Activated naive CD8-positive, alpha-beta T cell treated with anti-CD3 and anti-CD28 coated beads, Interleukin-2, amount 50 U/mL, for 16 hours (primary cell): ENCODE measurements around the gene KCNQ2.
"Not testable (repeated sequence)": the region's sequence is repeated elsewhere in the genome, so short reads cannot be mapped to it uniquely, and the experiment has no call there.

Experiments
- DNase-seq: peaks from one replicate; pipeline ENCODE4 v3.0.0-alpha.2; 2020; ENCODE audit warnings: low read depth, low spot score

Gene KCNQ2

DNA sequence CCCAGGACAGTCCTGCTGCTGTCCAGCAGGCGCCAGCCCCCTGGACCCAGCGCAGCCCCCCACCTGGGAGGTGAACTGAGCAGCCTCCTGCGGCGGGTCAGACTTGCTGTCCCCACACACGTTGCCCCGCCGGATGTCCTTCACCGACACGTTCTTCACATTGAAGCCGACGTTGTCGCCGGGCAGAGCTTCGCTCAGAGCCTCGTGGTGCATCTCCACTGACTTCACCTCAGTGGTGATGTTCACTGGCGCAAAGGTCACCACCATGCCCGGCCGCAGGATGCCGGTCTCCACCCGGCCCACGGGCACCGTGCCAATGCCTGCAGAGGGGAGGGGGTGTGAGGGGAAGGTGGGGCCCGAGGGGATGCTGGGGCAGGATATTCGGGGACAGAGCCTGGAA, 18.0 kb upstream of the KCNQ2 start:
- no peak for DNase-seq

DNA sequence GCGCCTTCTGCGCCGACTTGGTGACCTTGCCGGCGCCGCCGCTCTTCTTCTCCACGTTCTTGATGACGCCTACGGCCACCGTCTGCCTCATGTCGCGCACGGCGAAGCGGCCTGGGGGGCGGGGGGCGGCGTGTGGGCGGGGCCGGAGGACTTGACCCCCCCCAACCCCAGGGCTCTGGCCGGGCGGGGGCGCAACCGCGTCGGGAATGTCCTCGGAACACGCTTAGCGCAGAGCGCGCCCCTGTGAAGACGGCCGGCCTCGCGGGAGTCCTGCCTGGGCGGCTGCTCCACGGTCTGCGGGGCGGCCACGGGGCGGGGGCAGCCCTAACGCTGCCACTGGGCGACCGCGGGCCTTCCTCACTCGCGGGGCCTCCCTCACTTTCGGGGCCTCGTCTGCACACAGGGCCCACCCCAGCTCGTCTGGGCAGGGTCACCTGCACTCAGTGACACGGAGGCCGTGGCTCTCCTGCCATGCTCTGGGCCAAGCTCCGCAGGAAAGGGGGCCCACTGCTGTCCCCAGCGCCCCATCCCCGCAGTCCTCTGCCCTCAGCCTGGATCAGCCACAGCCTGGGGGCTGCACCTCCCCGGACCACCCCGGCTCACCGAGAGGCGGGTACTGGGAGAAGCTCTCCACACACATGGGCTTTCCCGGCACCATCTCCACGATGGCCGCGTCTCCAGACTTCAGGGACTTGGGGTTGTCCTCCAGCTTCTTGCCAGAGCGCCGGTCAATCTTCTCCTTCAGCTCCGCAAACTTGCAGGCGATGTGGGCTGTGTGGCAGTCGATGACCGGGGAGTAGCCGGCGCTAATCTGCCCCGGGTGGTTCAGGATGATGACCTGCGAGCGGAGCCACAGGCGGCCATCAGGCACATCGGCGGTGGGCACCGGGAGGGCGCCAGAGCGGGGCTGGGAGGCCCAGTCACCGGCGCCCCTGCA, 16.1 kb upstream of the KCNQ2 start:
- DNase-seq, result no peak

- no peak for DNase-seq
Measured at GRCh38 chr20:63487781-63488241, 15.4 kb upstream of the KCNQ2 start.

GRCh38 chr20:63487116-63487764, 14.8 kb upstream of the KCNQ2 start:
- no peak for DNase-seq

DNA sequence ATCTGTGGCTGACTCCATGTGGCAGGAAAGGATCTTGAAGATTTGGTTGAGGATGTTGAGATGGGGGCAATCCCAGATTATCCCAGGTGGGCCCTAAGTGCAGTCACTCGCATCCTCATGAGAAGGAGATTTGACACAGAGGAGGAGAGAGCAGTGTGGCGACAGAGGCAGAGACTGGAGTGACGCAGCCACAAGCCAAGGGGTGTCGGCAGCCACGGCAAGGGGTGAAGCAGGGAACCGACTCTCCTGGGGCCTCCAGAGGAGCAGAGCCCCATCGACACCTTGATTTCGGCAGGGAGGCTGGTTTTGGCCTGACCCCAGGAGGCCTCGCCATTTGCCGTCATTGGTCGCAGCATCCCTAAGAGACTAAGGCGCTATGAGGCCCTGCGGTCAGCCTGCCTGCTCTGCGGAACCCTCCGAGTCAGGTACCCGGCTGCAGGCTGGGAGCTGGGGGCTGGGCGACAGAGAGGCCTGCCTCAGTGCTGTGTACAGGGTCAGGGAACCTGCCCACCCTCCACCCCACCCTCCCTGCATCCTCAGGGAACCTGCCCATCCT, 13.9 kb upstream of the KCNQ2 start:
- DNase-seq, result no peak

- DNase-seq, result no peak
Measured at GRCh38 chr20:63484651-63485403, 12.4 kb upstream of the KCNQ2 start.

- no peak for DNase-seq
Measured at GRCh38 chr20:63484236-63484635, 11.8 kb upstream of the KCNQ2 start.

DNA sequence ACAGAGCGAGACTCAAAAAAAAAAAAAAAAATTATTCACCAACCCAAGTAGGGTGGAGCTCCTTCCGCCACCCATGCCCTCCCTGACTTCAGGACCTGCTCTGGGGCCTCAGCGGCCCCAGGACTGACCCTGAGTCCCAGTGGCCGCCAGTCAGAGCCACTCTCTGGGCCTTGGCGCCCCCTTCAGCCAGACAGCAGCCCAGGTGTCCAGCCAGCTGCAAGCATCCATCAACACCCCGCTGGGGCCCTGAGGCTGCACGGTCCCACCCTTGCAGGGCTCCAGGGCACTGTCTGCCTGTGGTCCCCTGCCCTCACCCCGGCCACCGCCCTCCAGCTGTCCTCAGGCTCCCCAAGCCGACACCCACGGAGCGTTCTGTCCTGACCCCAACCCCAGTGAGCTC, 11.4 kb upstream of the KCNQ2 start:
- no peak for DNase-seq

DNA sequence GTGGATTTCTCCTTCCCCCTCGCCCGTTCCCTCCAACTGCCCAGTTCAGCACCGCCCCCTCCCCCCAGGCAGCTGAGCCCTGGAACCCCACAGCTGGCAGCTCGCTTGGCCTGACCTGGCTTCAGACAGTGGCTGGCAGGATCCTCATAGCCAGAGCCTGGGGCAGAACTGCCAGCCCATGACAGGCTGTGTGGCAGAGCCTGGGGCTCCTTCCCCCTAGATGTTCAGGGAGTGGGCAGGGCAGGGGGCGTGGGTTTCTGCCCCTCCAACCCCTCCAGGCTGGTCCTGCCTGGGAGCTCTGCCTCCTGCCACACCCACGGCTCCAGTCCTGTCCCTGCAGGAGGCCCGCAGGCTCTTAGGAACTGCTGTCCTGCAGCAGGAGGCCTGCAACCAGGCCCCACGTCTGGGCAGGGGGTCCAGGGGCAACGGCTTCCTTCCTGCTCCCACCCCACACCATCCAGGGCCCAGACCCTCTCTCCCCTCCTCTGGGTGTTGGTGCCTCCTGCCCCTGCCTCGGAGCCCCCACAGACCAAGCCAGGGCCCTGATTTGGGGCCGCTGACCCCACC, 9.6 kb upstream of the KCNQ2 start:
- no peak for DNase-seq

DNA sequence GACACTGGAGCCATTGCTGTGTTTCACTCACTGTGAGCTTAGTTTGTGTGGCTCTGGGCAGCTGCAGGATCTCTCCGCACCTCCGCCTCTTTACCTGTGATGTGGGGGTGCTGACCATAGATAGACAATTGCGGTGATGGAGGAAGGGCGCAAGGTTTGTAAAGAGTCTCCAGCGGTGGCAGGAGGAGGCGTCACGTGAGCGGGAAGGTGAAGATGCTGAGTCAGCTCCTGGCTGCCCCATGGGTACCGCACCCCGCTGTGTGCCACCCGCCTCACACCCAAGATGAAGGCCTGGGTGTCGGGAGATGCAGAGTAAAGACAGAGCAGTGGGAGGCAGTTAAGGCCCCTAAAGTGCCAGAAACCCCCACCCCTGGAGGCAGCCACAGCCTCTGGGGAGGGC, 9.0 kb upstream of the KCNQ2 start:
- DNase-seq, result no peak

DNA sequence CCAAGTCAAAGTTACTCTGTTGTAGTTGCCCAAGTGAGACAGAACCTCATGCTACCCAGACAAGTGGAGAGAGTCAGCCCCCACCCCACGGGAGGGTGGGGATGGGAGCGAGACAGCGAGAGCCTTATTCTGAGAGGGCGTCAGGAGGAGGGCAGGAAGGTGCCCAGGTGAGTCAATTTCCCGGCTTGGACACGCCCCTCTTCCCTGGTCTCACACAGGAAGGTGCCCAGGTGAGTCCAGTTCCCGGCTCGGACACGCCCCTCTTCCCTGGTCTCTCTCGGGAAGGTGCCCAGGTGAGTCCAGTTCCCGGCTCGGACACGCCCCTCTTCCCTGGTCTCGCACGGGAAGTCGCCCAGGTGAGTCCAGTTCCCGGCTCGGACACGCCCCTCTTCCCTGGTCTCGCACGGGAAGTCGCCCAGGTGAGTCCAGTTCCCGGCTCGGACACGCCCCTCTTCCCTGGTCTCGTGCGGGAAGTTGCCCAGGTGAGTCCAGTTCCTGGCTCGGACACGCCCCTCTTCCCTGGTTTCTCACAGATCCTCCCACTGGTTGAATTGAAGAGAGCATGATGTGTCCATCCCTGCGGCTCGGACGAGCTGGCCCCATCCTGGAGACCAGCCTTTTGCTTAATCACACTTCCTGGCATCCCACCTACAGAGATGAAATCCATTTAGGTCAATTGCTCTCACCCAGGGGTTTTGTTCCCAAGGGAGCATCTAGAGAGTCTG, 7.4 kb upstream of the KCNQ2 start:
- DNase-seq, result not testable (repeated sequence)

DNA sequence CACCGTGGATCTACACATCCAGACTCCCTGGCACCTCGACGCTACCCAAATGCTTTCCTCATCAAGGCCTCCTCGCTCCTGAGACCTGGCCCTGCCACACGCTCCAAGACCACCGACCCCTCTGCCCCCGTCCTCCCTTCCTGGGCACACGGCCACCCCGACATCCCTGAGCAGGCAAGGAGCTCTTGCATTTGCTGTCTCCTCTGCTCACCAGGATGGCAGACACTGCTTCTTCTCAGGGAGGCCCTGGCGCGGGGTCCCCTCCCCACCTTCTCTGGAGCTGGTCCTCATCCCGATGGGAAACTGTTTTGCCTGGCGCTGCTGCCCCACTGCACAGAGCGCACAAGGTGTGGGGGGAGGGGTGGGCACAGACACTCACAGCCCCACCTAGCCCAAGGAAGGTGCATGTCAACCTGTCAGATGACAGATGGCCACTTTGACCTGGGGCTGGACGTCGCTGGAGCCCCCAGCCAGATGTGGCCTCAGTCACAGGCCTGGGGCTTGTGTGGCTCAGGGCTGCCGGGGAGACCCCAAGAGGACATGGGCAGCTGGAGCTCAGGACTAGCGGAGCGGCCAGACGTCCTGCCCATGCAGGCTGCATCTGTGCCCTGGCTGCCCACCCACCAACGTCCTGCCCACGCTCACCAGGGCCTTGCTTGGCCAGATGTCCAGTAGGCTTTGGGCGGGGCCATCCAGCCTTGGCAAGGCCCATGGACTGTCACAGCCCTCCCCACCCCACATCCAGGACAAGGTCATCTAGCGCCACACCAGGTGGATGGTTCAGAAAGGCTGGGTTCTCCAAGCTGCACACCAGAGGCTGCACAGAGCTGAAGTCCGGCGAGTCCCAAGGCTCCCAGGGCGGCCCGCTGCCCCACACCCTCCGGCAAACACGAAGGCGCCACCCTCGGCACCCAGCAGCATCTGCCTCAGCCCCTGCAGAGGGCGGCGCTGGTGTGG, 6.2 kb upstream of the KCNQ2 start:
- no peak for DNase-seq

DNA sequence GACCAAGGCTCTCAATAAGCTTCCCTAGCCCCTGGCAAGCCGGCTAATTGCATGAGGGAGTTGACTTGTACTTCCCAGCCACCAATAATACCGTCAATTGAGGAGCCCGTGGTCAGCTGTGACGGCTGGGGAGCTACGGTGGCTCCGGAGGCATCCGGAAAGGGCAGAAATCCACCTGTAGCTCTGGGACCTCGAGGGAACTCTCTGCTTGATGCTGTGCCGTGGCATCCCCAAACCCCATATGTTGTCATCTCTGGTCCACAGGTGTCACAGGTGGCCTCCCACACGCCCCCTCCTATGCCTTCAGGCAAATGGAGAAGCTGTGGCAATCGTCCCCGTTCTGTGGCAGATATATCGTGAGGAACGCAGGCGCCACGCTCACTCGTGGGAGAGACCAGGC, 5.5 kb upstream of the KCNQ2 start:
- no peak for DNase-seq

GRCh38 chr20:63477061-63477616, 4.7 kb upstream of the KCNQ2 start:
- DNase-seq, result no peak

DNA sequence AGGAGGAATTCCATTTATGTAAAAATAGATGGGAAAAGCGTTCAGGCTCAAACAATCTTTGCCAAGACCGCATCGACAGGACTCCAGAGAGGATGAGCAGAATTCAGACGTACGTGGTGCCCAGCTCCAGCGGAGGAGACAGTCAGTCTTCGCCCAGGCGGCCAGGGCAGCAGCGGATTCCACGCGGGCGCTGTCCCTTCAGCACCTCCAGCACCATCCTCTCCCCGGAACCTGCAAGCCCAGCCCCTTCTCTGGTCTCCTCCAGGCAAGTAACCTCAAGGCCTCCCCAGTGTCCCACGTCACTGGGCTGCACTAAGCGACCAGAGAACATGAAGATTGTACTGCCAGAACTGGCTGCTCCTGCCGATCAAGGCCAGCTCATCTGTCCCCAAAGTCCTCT, 2.8 kb upstream of the KCNQ2 start:
- DNase-seq, result no peak

DNA sequence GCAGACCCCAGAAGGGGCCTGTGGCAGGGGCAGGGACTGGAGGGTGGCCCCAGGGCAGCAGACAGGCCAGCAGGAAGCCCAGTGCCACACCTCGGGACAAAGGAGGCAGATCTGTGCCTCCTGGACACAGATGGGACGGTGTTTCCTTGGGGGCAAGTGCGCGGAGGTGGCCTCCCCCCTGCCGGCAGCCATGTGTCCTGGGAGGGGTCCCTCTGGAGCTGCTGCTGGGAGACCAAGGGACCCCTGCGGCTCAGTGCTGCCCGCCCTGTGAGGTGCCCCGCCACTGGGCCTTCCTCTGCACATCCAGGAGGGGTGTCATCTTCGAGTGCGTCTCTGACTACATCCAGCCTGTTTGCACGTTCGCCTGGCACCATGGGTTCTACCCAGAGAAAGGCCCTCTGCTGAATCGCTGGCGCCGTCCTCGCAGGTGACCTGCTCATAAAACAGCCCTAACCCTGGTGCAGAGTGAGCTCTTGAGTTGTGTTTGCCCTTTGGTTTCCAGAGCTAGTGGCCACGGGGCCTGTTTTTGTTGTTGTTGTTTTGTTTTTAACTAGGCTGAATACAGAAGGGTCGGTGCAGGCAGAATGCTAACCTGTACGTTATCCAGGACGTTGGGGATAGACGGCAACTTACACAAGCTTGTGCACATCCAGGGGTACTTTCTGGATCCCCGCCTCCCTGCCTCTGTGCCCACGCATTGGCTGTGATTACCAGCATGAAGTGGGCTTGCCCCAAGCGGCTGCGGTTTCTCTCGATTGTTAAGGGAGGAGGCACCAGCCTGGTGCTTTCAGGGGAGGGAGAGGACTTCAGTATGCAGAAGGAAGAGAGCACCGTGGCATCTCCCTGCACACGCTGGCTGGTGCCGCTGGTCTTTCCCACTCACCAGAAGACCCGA, 1.3 kb upstream of the KCNQ2 start:
- no peak for DNase-seq

DNA sequence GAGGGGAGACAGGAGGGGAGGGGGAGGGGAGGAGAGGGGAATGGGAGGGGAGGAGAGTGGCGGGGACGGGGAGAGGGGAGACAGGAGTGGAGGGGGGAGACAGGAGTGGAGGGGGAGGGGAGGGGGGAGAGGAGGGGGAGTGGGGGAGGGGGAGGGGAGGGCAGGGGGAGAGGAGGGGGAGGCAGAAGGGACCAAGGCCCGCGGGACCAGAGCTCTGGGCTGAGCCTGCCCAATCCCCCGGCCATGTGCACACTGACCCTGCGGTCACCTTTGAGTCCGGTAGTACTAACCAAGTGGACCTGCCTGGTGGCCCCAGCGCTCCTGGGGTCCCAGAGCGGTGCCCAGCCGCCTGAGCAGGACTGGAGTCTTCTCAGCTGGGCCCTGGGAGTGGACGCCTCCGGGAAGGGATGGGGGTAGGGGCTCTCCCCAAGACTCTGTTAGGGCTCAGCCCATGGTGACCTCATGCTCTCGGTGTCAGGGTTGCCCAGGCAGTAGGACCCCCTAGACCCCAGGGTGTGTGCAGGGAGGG, 471 bp upstream of the KCNQ2 start:
- no peak for DNase-seq

- DNase-seq, result no peak
Measured at GRCh38 chr20:63471717-63471980, 806 bp downstream of the KCNQ2 start.
